Loucy (cell line): ENCODE results near the gene PRH2.

Experiments used
- EZH2phosphoT487 ChIP-seq: fragments of 200-600 bp; IDR thresholded peaks from 2 replicates; pipeline ENCODE4 v1.6.1; 2018; ENCODE audit warnings: antibody characterized with exemption, mild to moderate bottlenecking, moderate library complexity, borderline replicate concordance
- TF ChIP-seq, protein P1 (sequence below): fragments of 200-600 bp; sonication (generic); conservative IDR thresholded peaks from 2 replicates; pipeline ENCODE4 v1.5.1; 2014; ENCODE audit warnings: mild to moderate bottlenecking, antibody characterized with exemption, low read length

DNA sequence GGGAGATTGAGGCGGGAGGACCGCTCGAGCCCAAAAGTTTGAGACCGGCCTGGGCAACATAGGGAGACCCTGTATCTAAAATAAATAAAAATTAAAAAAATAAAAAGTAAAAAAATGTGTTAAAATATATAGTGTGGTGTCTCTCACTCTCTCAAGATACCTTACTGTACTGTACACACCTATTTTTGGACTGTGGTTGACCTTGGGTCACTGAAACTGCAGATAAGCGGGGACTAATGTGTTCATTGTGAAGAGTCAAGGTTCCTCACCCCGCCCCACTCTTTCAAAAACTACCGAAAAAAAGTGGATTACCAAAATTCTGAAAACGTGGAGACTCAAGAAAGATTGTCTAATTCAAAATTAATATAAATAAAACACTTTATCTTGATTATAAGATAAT lies 18.7 kb upstream of the PRH2 start:
- TF ChIP-seq, protein P1, sequence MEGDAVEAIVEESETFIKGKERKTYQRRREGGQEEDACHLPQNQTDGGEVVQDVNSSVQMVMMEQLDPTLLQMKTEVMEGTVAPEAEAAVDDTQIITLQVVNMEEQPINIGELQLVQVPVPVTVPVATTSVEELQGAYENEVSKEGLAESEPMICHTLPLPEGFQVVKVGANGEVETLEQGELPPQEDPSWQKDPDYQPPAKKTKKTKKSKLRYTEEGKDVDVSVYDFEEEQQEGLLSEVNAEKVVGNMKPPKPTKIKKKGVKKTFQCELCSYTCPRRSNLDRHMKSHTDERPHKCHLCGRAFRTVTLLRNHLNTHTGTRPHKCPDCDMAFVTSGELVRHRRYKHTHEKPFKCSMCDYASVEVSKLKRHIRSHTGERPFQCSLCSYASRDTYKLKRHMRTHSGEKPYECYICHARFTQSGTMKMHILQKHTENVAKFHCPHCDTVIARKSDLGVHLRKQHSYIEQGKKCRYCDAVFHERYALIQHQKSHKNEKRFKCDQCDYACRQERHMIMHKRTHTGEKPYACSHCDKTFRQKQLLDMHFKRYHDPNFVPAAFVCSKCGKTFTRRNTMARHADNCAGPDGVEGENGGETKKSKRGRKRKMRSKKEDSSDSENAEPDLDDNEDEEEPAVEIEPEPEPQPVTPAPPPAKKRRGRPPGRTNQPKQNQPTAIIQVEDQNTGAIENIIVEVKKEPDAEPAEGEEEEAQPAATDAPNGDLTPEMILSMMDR, result no peak
- no peak for TF ChIP-seq EZH2phosphoT487
